HepG2 (cell line): ENCODE measurements around the gene NEAT1. TPM values are rescaled to one million over a fixed set of nuclear protein-coding genes. Genes with fewer than 3 reads are reported as not detected.

Experiments
- ARNT ChIP-seq: fragments of 450-650 bp; IDR thresholded peaks from 2 replicates; pipeline ENCODE4 v1.6.1; 2017
- ASH2L ChIP-seq: fragments of 300-600, 200-600 bp; sonication (generic); IDR thresholded peaks from 2 replicates; pipeline ENCODE4 v1.7.0; 2017; ENCODE audit warnings: low read depth, mild to moderate bottlenecking, moderate library complexity, mixed read lengths, low read length; ENCODE audit not compliant: insufficient read length
- CSRNP2 ChIP-seq: sonication (generic); formaldehyde crosslinking; conservative IDR thresholded peaks from 2 replicates; pipeline ENCODE4 v1.8.0; 2022; ENCODE audit warnings: low read depth, missing genetic modification reagents
- GABPB1 ChIP-seq: IDR thresholded peaks from 2 replicates; pipeline ENCODE4 v1.6.1; 2016; ENCODE audit warnings: mild to moderate bottlenecking, missing genetic modification reagents, moderate library complexity, missing compliant biosample characterization
- SALL1 ChIP-seq: sonication (generic); formaldehyde crosslinking; IDR thresholded peaks from 2 replicates; pipeline ENCODE4 v1.8.0; 2022; ENCODE audit warnings: mild to moderate bottlenecking, missing genetic modification reagents
- TP53 ChIP-seq: sonication (generic); formaldehyde crosslinking; conservative IDR thresholded peaks from 2 replicates; pipeline ENCODE4 v1.4.0; 2020; ENCODE audit warnings: missing genetic modification reagents
- ZBTB25 ChIP-seq: IDR thresholded peaks from 2 replicates; pipeline ENCODE4 v1.6.1; 2018; ENCODE audit warnings: missing genetic modification reagents
- ZNF142 ChIP-seq: sonication (generic); formaldehyde crosslinking; IDR thresholded peaks from 2 replicates; pipeline ENCODE4 v1.4.0; 2020; ENCODE audit warnings: missing genetic modification reagents
- ZNF512 ChIP-seq: sonication (generic); formaldehyde crosslinking; IDR thresholded peaks from 2 replicates; pipeline ENCODE4 v1.4.0; 2020; ENCODE audit warnings: mild to moderate bottlenecking, missing genetic modification reagents
- ZNF616 ChIP-seq: sonication (generic); formaldehyde crosslinking; IDR thresholded peaks from 2 replicates; pipeline ENCODE4 v1.5.0; 2020; ENCODE audit warnings: low read depth, mild to moderate bottlenecking, missing genetic modification reagents
- ZSCAN9 ChIP-seq: IDR thresholded peaks from 2 replicates; pipeline ENCODE4 v1.6.1; 2016; ENCODE audit warnings: borderline replicate concordance
- ZZZ3 ChIP-seq: sonication (generic); formaldehyde crosslinking; IDR thresholded peaks from 2 replicates; pipeline ENCODE4 v1.4.0; 2020; ENCODE audit warnings: missing genetic modification reagents, mild to moderate bottlenecking, borderline replicate concordance
- polyA plus RNA-seq, 8 experiments: library from polyadenylated mRNA; depleted of rRNA in 3 of 8; stranded (reverse) in 7 of 8; unstranded in 1 of 8; fragments of >200 nt; fragmentation: Illumina TruSeq in 4 of 8; extraction: Trizol in 4 of 8; gene quantifications; 2 replicates each; pipeline versions ENCODE4 v1.2.1 to v1.2.3, GENCODE V29; 2011 to 2016; ENCODE audit warnings: low read depth in 4 of 8, missing spikeins in 1 of 8, mixed read lengths in 1 of 8; ENCODE audit not compliant: insufficient read depth in 1 of 8
- total RNA-seq, 5 experiments: library from RNA; depleted of rRNA; stranded (reverse); fragments of >200 nt; fragmentation: Illumina TruSeq; extraction: Trizol; gene quantifications; 2 replicates each; pipeline ENCODE4 v1.2.3, GENCODE V29; 2016; ENCODE audit warnings: low read depth in 1 of 5
- TF ChIP-seq, protein P1 (sequence below): sonication (generic); formaldehyde crosslinking; IDR thresholded peaks from 2 replicates; pipeline ENCODE4 v1.5.1; 2020; ENCODE audit warnings: mild to moderate bottlenecking, missing genetic modification reagents, moderate library complexity
- TF ChIP-seq, protein P2 (sequence below): sonication (generic); formaldehyde crosslinking; conservative IDR thresholded peaks from 2 replicates; pipeline ENCODE4 v1.5.0; 2020; ENCODE audit warnings: missing genetic modification reagents

NEAT1 gene
- total and polyA plus RNA-seq, 2 of the 13 experiments (the other 11 are each of a cell fraction or from before 2014, with no cell fraction given) = 20.5 to 41.2 TPM

- TF ChIP-seq ZNF142 (CRISPR knock-in tag) (peak; percentile 17; the same call in 1 of the 2 replicates), ASH2L (peak; percentile 5), CSRNP2 (CRISPR knock-in tag) (no peak), ZNF512 (CRISPR knock-in tag) (no peak), ARNT (no peak), ZBTB25 (CRISPR knock-in tag) (0 out of 2 replicates have a peak, but pooled peaks have one; percentile 11), ZNF616 (CRISPR knock-in tag) (no peak), TP53 (no peak), SALL1 (CRISPR knock-in tag) (peak; percentile 41; the same call in 1 of the 2 replicates), GABPB1 (CRISPR knock-in tag) (no peak), ZSCAN9 (CRISPR knock-in tag) (0 out of 2 replicates have a peak, but pooled peaks have one; percentile 2), ZZZ3 (CRISPR knock-in tag) (no peak)
- TF ChIP-seq, protein P1, sequence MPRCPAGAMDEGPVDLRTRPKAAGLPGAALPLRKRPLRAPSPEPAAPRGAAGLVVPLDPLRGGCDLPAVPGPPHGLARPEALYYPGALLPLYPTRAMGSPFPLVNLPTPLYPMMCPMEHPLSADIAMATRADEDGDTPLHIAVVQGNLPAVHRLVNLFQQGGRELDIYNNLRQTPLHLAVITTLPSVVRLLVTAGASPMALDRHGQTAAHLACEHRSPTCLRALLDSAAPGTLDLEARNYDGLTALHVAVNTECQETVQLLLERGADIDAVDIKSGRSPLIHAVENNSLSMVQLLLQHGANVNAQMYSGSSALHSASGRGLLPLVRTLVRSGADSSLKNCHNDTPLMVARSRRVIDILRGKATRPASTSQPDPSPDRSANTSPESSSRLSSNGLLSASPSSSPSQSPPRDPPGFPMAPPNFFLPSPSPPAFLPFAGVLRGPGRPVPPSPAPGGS (CRISPR knock-in tag) = no peak; the same call in 1 of the 2 replicates
- TF ChIP-seq, protein P2, sequence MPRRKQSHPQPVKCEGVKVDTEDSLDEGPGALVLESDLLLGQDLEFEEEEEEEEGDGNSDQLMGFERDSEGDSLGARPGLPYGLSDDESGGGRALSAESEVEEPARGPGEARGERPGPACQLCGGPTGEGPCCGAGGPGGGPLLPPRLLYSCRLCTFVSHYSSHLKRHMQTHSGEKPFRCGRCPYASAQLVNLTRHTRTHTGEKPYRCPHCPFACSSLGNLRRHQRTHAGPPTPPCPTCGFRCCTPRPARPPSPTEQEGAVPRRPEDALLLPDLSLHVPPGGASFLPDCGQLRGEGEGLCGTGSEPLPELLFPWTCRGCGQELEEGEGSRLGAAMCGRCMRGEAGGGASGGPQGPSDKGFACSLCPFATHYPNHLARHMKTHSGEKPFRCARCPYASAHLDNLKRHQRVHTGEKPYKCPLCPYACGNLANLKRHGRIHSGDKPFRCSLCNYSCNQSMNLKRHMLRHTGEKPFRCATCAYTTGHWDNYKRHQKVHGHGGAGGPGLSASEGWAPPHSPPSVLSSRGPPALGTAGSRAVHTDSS (CRISPR knock-in tag) = no peak
Observed at GRCh38 chr11:65416841-65417701, 5.5 kb upstream of the NEAT1 start (continued).
